Activated T-helper 1 cell treated with Interleukin-2 at 50 U/mL for 16 hours (primary cell): Measurements from ENCODE around the gene UBE2E1.
"Not testable (repeated sequence)": the region's sequence is repeated elsewhere in the genome, so short reads cannot be mapped to it uniquely, and the experiment has no call there.

ENCODE experiments used
- DNase-seq: peaks from one replicate; pipeline ENCODE4 v3.0.0-alpha.2; 2020; ENCODE audit warnings: low read depth

The UBE2E1 gene

DNA sequence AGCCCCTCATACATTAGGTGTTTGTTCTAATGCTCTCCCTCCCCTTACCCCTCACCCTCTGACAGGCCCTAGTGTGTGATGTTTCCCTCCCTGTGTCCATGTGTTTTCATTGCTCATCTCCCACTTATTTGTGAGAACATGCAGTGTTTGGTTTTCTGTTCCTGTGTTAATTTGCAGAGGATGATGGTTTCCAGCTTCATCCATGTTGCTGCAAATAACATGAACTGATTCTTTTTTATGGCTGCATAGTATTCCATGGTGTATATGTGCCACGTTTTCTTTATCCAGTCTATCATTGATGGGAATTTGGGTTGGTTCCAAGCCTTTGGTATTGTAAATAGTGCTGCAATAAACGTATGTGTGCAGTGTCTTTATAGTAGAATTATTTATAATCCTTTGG is 43.7 kb downstream of the UBE2E1 start:
- DNase-seq, result not testable (repeated sequence)

DNA sequence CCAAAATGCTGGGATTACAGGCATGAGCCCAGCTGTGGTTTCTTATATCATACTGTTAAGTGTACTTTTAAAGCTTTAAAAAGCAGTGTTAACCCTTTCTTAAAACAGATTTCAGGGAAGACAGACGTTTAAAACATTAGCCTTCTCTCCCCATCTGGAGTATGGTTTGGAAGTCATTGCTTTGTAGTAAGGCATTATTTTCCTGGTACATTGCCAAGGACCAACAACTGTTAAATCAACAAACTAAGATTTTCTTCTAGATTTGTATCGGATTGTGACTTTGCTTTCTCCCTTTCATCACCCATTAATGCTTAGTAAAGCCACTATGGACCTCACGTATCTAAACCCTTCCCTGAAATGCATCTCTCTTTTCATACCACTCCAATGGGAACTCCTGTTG is 50.5 kb downstream of the UBE2E1 start:
- DNase-seq, result no peak

DNA sequence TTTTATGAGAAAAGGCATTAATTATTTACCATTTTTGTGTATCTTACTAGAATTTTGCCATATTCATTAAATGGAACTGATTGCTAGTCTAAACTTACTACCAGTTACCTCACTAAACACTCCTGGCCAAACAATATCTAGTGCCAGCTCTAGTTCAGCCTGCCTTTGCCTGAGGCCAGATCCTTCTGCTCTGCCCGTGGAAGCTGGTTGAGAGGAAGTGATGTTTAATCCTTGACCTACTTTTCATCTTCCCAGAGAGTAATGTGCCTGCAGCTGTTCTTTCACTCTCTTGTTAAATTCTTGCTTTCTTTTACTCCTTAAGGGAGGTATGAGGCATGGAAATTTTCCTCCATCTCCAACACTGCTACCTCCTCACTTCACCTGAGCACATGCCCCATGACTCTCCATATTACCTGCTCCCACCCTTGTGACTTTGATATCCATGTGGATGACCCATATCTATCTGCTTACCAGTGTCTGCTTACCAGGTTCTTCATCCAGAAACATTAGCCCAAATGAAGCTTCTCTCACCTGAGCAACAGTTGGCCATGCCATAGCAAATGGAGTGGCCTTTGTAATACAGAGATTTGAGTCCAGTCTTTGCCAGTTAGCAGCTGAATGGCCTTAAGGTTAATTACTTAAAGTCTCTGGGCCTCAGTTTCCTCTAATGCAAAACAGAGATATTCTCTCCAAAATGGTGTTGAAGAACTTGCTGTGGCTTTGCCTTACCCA is 53.4 kb downstream of the UBE2E1 start:
- no peak for DNase-seq

DNA sequence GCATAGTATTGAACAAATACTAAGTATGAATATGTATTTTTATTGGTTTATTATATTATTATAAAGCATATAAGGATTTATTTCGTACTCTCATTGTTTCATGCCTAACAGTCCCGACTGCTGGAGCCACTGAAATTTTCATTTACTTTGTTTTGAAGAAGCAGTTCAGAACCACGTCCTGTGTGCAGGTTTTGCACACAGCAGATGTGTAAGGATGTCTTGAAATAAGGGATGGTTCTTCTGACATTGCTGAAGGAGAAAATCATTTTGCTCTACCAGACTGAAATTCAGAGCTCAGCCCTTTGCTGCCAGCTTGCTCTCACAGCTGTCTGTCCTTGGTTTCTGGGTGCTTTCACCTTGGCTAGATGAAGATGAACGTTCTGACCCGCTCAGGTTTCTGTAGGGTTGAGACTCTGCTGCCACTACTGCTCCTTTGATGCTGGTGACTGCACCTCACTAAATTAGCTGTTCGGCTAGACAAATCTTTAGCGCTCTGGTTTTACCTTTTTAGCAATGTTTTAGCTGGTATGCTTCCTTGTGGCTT is 54.2 kb downstream of the UBE2E1 start:
- no peak for DNase-seq

DNA sequence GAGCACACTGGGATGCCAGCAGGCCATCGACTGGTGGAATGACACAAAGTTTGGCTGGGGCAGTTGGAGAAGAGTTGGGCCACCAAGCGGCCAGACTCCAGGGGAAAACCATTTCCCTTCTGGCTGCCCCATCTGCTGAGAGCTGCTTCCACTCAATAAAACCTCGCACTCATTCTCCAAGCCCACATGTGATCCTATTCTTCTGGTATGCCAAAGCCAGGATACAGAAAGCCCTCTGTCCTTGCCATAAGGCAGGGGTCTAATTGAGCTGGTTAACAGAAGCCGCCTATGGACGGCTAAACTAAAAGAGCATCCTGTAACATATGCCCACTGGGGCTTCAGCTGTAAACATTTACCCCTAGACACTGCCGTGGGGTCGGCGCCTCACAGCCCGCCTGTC is 55.9 kb downstream of the UBE2E1 start:
- no peak for DNase-seq

- no peak for DNase-seq
These were observed 57.3 kb downstream of the UBE2E1 start for GRCh38 chr3:23863060-23863459.

GRCh38 chr3:23864931-23865330 is 59.2 kb downstream of the UBE2E1 start:
- DNase-seq, result no peak

GRCh38 chr3:23865595-23866396 is 60.0 kb downstream of the UBE2E1 start:
- DNase-seq, result no peak

DNA sequence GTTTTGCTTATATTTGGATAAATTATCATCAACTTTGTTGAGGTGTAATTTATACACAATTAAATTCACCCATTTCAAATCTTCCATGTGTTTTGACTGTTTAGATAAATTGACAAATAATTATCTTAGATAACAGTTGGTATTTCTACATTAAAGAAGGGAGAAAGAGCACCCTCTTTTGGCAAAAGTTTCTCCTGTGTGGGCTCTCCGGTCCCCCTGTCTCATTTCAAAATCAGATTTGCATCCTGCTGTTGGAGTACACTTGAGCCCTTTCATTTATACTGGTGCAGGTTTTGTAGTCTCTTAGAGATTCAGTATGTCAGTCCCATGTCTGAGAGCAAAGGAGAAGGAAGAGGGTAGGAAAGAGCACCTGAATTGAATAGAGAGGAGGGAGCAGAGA is 61.6 kb downstream of the UBE2E1 start:
- no peak for DNase-seq

- no peak for DNase-seq
These were observed 62.1 kb downstream of the UBE2E1 start for GRCh38 chr3:23867838-23868237.

GRCh38 chr3:23869977-23870662 is 64.4 kb downstream of the UBE2E1 start:
- no peak for DNase-seq

GRCh38 chr3:23870663-23871043 is 64.9 kb downstream of the UBE2E1 start:
- not testable (repeated sequence) for DNase-seq

- DNase-seq, result not testable (repeated sequence)
These were observed 65.6 kb downstream of the UBE2E1 start for GRCh38 chr3:23871361-23871760.

DNA sequence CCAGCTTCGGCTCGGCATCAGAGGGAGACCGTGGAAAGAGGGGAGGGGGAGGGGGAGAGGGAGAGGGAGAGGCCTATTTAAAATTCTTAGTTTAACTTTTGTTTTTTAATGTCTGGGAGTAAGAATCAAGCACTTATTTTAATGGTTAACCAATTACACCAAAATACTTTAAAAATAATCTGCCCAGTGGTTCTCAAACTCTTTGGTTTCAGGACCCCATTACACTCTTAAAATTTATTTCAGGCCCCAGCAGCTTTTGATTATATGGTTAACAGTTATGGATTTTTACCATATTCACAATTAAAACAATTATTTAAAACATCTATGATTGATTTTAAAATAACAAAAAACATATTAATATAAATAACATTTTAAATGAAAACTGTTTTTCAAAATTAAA is 66.6 kb downstream of the UBE2E1 start:
- DNase-seq, result no peak

DNA sequence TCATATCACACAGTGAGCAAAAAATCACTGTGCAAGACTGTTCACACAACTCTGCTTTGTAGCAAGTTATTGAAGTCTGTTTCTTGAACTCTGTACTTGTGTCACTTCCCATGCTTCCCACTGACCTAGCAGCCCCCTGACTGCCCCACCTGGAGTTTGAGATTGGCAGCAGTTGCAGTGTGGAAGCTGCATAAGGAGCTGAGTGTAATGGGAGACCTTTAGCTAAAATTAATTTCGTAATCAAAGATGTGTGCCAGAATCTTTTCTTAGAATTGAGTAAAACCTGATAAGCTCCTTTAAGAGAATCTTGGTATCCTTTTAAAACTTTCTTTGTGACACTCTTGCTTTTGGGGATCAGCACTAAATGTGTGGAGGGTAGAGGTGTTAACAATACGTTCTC is 68.2 kb downstream of the UBE2E1 start:
- DNase-seq, result no peak

DNA sequence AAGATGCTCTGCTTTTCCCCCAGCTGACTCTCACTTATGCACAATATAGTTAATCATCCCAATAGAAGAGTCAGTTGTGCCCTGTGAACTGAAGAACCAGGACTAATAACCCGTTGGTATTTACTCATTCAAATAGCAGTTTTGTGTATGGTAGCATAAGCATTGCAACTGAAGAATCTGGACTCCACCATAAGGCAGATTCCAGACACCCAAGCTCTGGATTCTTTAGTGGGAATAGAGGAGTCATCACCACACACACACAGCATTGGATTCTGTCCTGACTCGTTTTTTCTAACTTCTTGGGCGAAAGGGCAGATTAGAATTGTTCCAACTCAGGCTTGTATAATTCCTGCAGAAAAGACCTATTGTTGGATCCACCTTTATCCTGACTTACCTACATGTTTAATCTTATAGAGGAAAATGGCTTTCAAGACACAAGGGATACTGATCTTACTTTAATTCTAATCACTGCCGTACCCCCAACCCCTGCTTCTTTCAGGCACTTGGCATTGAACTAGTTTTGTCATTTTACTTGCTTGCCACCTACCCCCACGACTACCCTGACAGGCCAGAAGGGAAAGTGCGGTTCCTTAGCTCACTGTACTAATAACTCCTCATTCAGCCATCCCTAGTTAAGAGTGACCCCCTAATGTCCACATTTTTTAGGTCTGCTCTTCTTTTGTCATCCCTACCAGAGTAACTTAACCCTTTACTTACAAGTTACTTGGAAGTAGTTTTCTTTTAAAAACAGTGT is 68.8 kb downstream of the UBE2E1 start:
- DNase-seq, result no peak

DNA sequence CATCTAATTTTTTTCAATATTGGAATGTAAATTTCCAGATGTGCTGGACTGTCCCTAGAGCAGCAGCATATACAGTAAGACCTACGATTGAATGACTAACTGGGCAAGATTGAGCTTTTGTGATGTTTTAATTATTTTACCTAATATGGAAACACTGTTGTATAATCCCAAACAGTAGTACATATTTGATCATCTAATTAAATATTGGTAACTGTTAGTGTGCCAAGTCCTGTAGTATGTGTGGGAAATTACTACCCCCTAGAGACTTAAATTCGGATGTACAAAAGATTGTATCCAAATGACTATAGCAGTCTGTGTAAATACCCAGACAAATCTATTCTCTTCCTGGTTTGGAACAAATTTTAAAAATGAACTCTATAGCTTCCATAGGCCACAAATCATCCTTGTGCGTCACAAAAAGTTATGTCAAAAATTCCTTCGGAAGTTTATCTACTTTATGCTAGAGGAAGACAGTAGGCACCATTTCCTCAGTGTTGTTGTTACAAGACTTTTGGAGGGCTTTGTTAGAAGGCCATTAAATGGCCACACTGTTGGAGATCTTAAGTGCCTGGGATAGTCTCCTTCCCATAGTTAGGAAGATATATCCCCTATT is 69.5 kb downstream of the UBE2E1 start:
- no peak for DNase-seq

DNA sequence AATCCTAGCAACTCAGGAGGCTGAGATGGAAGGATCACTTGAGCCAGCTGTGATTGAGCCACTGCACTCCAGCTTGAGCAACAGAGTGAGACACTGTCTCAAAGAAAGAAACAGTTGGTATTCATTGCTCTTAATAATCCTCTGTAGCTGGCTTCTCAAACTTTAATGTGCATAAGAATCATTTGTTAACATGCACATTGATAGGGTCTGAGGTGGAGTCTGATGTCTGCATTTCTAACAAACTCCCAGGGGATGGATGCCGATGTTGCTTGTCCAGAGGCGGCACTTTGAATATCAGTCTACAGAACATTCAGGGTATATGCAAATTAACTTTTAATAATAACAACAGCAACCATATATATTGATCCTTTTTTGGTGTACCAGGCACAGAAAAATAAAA is 71.2 kb downstream of the UBE2E1 start:
- no peak for DNase-seq

GRCh38 chr3:23877329-23877980 is 71.7 kb downstream of the UBE2E1 start:
- DNase-seq, result no peak

DNA sequence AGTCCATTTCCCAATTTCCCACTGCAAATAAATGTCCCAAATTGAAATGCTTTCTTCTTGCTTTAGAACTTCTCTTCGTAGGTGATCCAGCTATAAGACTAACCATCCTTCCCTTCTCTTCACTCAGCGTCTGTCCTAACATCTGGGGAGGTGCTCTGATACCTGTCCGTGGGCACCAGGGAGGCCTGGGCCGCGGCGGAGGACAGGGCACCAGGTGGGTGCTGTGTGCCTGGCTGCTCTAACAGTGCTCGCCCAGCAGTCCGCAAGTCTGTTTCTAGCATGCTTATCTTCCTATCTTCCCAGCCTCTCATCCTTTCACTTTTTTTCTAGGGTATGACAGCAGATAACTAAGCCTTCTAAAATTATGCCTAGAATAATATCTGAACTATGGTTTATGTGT is 73.7 kb downstream of the UBE2E1 start:
- no peak for DNase-seq
